ENCODE results near the gene KDM6A.
"Not testable (repeated sequence)": the region's sequence is repeated elsewhere in the genome, so short reads cannot be mapped to it uniquely, and the experiment has no call there.

KDM6A gene

DNA sequence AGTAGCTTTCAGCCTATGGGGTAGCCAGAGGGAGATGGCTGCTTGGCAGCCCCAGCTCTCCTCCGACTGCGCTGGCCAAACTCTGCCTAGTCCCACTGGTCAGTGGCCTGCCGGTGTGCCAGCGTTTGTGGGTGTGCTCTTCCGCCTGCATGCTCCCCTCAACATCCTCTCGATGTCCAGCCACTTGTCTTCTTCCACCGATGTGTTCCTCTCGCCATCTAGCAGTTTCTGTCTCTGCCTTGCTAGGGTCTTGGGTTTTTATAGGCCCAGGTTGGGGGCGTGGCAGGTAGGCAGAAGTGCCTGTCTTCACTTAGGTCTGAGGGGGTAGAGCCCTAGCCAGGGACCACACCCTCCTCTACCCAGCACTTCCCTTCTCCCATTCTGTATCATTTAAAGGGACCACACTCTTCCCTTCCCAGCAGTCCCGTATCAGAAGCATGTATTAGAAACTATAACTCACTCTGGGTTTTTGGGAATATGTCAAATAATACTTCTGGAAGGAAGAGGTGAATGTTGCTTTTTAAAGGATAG is 124.4 kb downstream of the KDM6A start:
- TF ChIP-seq, protein P1, sequence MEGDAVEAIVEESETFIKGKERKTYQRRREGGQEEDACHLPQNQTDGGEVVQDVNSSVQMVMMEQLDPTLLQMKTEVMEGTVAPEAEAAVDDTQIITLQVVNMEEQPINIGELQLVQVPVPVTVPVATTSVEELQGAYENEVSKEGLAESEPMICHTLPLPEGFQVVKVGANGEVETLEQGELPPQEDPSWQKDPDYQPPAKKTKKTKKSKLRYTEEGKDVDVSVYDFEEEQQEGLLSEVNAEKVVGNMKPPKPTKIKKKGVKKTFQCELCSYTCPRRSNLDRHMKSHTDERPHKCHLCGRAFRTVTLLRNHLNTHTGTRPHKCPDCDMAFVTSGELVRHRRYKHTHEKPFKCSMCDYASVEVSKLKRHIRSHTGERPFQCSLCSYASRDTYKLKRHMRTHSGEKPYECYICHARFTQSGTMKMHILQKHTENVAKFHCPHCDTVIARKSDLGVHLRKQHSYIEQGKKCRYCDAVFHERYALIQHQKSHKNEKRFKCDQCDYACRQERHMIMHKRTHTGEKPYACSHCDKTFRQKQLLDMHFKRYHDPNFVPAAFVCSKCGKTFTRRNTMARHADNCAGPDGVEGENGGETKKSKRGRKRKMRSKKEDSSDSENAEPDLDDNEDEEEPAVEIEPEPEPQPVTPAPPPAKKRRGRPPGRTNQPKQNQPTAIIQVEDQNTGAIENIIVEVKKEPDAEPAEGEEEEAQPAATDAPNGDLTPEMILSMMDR (IDR thresholded peaks at IDR 0.05; ENCODE audit: low read depth, low read length, missing control alignments) = no peak

DNA sequence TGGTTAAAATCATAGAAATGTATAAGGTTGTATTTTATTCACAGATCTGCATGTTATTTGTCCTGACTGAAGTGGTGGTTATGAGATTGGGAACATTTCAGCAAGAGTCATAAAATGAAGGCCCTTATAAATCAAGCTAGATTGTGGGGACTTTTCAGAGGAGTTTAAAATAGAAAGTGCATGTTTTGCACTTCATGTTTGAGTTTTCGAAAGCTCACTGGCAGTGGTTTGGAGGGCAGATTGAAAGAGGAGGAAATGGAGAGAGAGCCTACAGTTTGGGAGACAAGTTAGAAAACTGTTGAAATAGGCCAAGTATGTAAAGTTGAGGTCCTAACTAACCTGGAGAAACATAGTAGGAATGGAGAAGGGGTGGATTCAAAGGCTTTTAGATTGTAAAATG is 124.9 kb downstream of the KDM6A start:
- DNase-seq = no peak
- TF ChIP-seq, protein P1 (IDR thresholded peaks at IDR 0.05; ENCODE audit: low read depth, low read length, missing control alignments) = no peak
- H3K27me3 ChIP-seq (replicated peaks) = no peaks in the 10 kb centered on the region
- H3K4me3 ChIP-seq (ENCODE audit: low read depth, low read length) = no peak overlapping the region
- H3K36me3 ChIP-seq (replicated peaks) = no peaks in the 10 kb centered on the region
- H3K27ac ChIP-seq = no peak overlapping the region
- in situ Hi-C loops (cut with HindIII; ENCODE audit: low pct_ligation_motif_present, low sequenced_read_pairs) = no loop called here

More for the DNA sequence above, 124.4 kb downstream of the KDM6A start:
- no peak overlapping the region for H3K4me3 ChIP-seq (ENCODE audit: low read depth, low read length)
- in situ Hi-C loops (cut with HindIII; ENCODE audit: low pct_ligation_motif_present, low sequenced_read_pairs) = no loop called here
- no peaks in the 10 kb centered on the region for H3K27me3 ChIP-seq (replicated peaks)
- H3K36me3 ChIP-seq (replicated peaks) = no peaks in the 10 kb centered on the region
- no peak for DNase-seq
- H3K27ac ChIP-seq = no peak overlapping the region

DNA sequence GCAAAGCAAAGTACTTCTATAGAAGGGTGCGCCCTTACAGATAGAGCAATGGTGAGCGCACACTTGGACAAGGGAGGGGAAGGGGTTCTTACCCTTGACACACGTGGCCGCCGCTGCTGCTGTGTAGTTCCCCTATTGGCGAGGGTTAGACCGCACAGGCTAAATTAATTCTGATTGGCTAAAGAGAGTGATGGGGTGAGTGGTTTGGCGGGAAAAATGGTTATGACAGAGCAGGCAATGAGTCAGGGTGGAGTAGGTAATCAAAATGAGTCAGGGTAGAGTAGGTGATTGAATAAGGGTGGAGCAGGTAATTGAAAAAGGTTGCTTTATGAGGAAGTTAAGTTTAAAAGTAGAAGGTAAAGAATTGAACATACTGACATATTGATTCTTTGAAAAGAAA is 126.2 kb downstream of the KDM6A start:
- H3K36me3 ChIP-seq (replicated peaks); in situ Hi-C loops (cut with HindIII; ENCODE audit: low pct_ligation_motif_present, low sequenced_read_pairs); H3K27ac ChIP-seq; H3K27me3 ChIP-seq (replicated peaks); DNase-seq; H3K4me3 ChIP-seq (ENCODE audit: low read depth, low read length): not testable (repeated sequence)

DNA sequence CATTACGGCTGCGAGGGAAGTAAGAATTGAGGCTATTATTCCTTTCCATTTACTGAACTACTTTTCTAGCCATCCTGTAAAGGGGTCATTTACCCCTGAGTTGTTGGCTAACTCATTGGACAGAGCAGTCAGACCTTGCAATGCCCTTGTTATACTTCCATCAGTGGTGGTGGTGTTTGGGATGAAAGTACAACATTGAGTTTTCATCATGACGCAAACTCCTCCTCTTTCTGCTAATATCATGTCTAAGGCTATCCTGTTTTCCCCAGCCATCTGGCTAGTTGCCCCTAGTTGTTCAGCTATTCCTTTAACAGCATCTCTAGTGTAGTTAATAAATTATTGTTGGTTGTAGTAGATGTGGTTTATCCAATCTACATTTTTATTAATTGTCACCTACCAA is 126.9 kb downstream of the KDM6A start:
- in situ Hi-C loops (cut with HindIII; ENCODE audit: low pct_ligation_motif_present, low sequenced_read_pairs); H3K27me3 ChIP-seq (replicated peaks); DNase-seq; H3K27ac ChIP-seq; H3K36me3 ChIP-seq (replicated peaks); H3K4me3 ChIP-seq (ENCODE audit: low read depth, low read length): not testable (repeated sequence)

DNA sequence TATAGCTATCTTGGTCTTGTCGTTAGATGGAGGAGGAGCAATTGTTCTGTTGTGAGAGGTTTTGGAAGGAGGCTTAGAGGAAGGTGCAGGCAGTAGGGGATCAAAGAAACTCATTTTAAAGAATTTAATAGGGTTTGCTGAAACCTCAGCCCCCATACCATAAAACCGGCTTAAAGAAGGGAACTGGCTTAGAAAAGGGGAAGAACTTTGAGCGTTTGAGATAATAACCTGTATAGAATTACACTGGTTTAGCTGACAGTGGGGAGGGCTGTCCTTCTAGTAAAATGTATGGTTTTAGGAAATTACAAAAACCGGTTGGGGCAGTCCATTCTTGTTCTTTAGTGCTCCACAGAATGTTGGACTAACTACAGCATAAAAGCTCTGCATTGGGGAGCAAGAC is 128.1 kb downstream of the KDM6A start:
- Histone ChIP-seq H3K27me3 (replicated peaks) (no peaks in the 10 kb centered on the region), H3K27ac (no peak overlapping the region), H3K4me3 (ENCODE audit: low read depth, low read length) (no peak overlapping the region), H3K36me3 (replicated peaks) (no peaks in the 10 kb centered on the region)
- no peak for DNase-seq
- TF ChIP-seq, protein P1 (IDR thresholded peaks at IDR 0.05; ENCODE audit: low read depth, low read length, missing control alignments) = no peak
- in situ Hi-C loops (cut with HindIII; ENCODE audit: low pct_ligation_motif_present, low sequenced_read_pairs) = no loop called here

DNA sequence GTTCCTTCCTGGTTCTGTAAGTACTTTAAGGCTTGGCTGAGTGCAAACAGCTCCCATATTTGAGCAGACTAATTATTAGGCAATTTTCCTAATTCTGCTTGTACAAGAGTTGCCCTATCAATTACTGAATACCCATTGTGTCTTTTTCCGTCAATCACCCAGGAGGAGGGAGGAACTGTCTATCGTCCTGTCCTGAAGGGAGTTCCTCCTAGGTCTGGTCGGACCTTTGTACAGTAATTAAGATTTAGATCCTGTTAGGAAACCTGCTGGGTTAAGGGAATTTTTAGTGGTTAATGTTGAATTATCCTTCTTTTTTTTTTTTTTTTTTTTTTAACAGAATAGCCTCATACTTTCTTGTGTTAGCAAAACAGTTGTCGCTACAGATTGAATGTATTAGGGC is 130.1 kb downstream of the KDM6A start:
- TF ChIP-seq, protein P1 (IDR thresholded peaks at IDR 0.05; ENCODE audit: low read depth, low read length, missing control alignments) = no peak
- no peak for DNase-seq
- Histone ChIP-seq H3K4me3 (ENCODE audit: low read depth, low read length) (no peak overlapping the region), H3K27ac (no peak overlapping the region), H3K36me3 (replicated peaks) (no peaks in the 10 kb centered on the region), H3K27me3 (replicated peaks) (no peaks in the 10 kb centered on the region)
- in situ Hi-C loops (cut with HindIII; ENCODE audit: low pct_ligation_motif_present, low sequenced_read_pairs) = no loop called here

DNA sequence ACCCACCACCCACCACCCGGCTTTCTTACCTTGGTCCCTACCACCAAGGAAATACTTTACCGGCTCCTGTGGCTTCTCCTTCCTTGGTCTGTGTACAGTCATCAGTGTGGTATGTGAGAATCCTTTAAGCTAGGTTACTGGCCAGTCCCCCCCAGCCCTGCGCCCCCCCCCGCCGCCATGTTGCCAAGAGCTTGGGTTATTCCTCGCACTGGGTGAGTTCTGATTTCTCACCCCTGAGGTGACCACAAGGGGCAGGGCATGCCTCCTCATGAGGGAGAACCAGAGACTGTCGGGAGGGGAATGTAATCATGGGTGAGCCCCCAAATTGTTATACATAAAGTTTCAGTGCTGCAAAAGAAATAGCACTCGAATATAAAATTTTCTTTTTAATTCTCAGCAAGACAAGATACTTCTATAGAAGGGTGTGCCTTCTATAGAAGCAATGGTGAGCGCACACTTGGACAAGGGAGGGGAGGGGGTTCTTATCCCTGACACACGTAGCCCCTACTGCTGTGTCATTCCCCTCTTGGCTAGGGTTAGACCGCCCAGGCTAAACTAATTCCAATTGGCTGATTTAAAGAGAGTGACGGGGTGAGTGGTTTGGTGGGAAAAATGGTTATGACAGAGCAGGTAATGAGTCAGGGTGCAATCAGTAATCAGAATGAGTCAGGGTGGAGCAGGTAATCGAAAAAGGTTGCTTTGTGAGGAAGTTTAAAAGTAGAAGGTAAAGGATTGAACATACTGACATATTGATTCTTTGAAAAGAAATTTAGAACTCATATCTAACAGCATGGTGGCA is 133.2 kb downstream of the KDM6A start:
- Histone ChIP-seq H3K4me3 (ENCODE audit: low read depth, low read length) (no peak overlapping the region), H3K36me3 (replicated peaks) (no peaks in the 10 kb centered on the region), H3K27me3 (replicated peaks) (no peaks in the 10 kb centered on the region), H3K27ac (no peak overlapping the region)
- peak; percentile 20 for DNase-seq
- TF ChIP-seq, protein P1 (IDR thresholded peaks at IDR 0.05; ENCODE audit: low read depth, low read length, missing control alignments) = no peak
- in situ Hi-C loops (cut with HindIII; ENCODE audit: low pct_ligation_motif_present, low sequenced_read_pairs) = no loop called here

Data from brain microvascular endothelial cell (primary cell).